GM06990 (cell line): ENCODE measurements around the gene FAM234A.

ENCODE experiments used
- DNase-seq: peaks from one replicate; pipeline ENCODE4 v3.0.0-alpha.2; 2011; ENCODE audit not compliant: insufficient read length; ENCODE audit errors: extremely low read depth
- H3K27me3 ChIP-seq: replicated peaks from 2 replicates; pipeline ENCODE4 v1.6.0; 2011; ENCODE audit warnings: low read length; ENCODE audit not compliant: control insufficient read depth, insufficient read depth
- H3K36me3 ChIP-seq: 2 replicates; pipeline ENCODE4 v1.5.1; 2011; ENCODE audit warnings: low read length; ENCODE audit not compliant: control insufficient read depth, insufficient read depth
- H3K4me3 ChIP-seq: replicated peaks from 2 replicates; pipeline ENCODE4 v1.5.1; 2011; ENCODE audit warnings: low read depth, mild to moderate bottlenecking, control low read depth, low read length
- CTCF ChIP-seq: IDR thresholded peaks from 2 replicates; pipeline ENCODE4 v1.5.1; 2011; ENCODE audit warnings: low read length, control low read depth, mild to moderate bottlenecking, inconsistent platforms; ENCODE audit not compliant: insufficient read depth, poor library complexity, severe bottlenecking

The FAM234A gene

GRCh38 chr16:309476-309875, 74.9 kb downstream of the FAM234A start:
- Histone ChIP-seq H3K36me3 (peaks cover 10% of the 10 kb centered on the region), H3K27me3 (no peaks in the 10 kb centered on the region), H3K4me3 (no peak overlapping the region)
- DNase-seq, result no peak
- TF ChIP-seq CTCF, result no peak

GRCh38 chr16:311725-312124, 77.1 kb downstream of the FAM234A start:
- no peak for TF ChIP-seq CTCF
- no peak for DNase-seq
- no peaks in the 10 kb centered on the region for H3K27me3 ChIP-seq
- peaks cover 7% of the 10 kb centered on the region for H3K36me3 ChIP-seq
- H3K4me3 ChIP-seq, result no peak overlapping the region

- no peak for TF ChIP-seq CTCF
- Histone ChIP-seq H3K36me3 (peaks cover 12% of the 10 kb centered on the region), H3K4me3 (no peak overlapping the region), H3K27me3 (no peaks in the 10 kb centered on the region)
- no peak for DNase-seq
These were observed 79.7 kb downstream of the FAM234A start for GRCh38 chr16:314351-314750.

- DNase-seq, result no peak
- Histone ChIP-seq H3K4me3 (no peak overlapping the region), H3K27me3 (no peaks in the 10 kb centered on the region), H3K36me3 (peaks cover 12% of the 10 kb centered on the region)
- no peak for TF ChIP-seq CTCF
These were observed 80.2 kb downstream of the FAM234A start for GRCh38 chr16:314795-315299.
